WTC11 (cell line): ENCODE data around the gene TMEM140.

ENCODE experiments used
- CTCF ChIP-seq: fragments of 200-600 bp; IDR thresholded peaks from 2 replicates; pipeline ENCODE4 v1.8.0; 2022; ENCODE audit warnings: antibody characterized with exemption
- ETV6 ChIP-seq: sonication (generic); formaldehyde crosslinking; IDR thresholded peaks from 2 replicates; pipeline ENCODE4 v1.8.1; 2022; ENCODE audit warnings: mild to moderate bottlenecking, missing genetic modification reagents
- FOXJ3 ChIP-seq: sonication (generic); formaldehyde crosslinking; IDR thresholded peaks from 2 replicates; pipeline ENCODE4 v1.9.0; 2021; ENCODE audit warnings: missing genetic modification reagents, mild to moderate bottlenecking, borderline replicate concordance

GRCh38 chr7:135143885-135144668 is 3.8 kb upstream of the TMEM140 start:
- TF ChIP-seq FOXJ3 (CRISPR knock-in tag) (no peak), CTCF (no peak), ETV6 (CRISPR knock-in tag) (no peak)
